A172 (cell line): ENCODE results near the gene RBL2. TPM values are rescaled to one million over a fixed set of nuclear protein-coding genes. Genes with fewer than 3 reads are reported as not detected.
"Not testable (repeated sequence)": the region's sequence is repeated elsewhere in the genome, so short reads cannot be mapped to it uniquely, and the experiment has no call there.

Experiments used
- DNase-seq: peaks from one replicate; pipeline ENCODE4 v3.0.0-alpha.2; 2015; ENCODE audit warnings: low spot score
- total RNA-seq: library from RNA; depleted of rRNA; stranded (reverse); fragments of >200 nt; shearing (Covaris generic); gene quantifications from 2 replicates; pipeline ENCODE4 v1.2.3, GENCODE V29; 2014; rRNA removed

The RBL2 gene
- total RNA-seq, 1 experiment from 2014 or later, result 47.1 TPM

DNA sequence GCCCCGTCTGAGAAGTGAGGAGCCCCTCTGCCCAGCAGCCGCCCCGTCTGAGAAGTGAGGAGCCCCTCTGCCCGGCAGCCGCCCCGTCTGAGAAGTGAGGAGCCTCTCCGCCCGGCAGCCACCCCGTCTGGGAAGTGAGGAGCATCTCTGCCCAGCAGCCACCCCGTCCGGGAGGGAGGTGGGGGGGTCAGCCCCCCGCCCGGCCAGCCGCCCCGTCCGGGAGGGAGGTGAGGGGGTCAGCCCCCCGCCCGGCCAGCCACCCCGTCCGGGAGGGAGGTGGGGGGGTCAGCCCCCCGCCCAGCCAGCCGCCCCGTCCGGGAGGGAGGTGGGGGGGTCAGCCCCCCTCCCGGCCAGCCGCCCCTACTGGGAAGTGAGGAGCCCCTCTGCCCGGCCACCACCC is 105.1 kb downstream of the RBL2 start:
- not testable (repeated sequence) for DNase-seq

DNA sequence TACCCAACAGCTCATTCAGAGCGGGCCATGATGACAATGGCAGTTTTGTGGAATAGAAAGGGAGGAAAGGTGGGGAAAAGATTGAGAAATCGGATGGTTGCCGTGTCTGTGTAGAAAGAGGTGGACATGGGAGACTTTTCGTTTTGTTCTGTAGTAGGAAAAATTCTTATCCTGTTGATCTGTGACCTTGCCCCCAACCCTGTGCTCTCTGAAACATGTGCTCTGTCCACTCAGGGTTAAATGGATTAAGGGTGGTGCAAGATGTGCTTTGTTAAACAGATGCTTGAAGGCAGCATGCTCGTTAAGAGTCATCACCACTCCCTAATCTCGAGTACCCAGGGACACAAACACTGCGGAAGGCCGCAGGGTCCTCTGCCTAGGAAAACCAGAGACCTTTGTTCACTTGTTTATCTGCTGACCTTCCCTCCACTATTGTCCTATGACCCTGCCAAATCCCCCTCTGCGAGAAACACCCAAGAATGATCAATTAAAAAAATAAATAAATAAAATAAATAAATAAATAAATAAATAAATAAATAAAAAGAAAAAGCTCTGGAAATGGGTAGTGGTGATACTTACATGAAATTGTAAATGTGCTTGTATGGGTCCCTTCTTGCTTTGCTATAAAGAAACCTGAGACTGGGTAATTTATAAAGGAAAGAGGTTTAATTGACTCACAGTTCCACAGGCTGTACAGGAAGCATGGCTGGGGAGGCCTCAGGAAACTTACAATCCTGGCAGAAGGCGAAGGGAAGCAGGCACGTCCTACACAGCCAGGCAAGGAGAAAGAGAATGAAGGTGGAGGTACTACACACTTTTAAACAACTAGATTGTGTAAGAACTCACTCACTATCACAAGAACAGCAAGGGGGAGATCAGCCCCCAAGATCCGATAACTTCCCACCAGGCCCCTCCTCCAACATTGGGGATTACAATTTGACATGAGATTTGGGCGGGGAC is 105.8 kb downstream of the RBL2 start:
- not testable (repeated sequence) for DNase-seq

Other genes with a start within 250 kb of the RBL2 start
- 36.6 and 40.0 TPM in 2 replicates for gene AKTIP, start 68.7 kb downstream of the RBL2 start, total RNA-seq